ENCODE measurements around the gene REEP2.

Gene REEP2

GRCh38 chr5:138495351-138495750 is 56.5 kb downstream of the REEP2 start:
- H3K27ac ChIP-seq: no peak overlapping the region
- no peaks in the 10 kb centered on the region for H3K36me3 ChIP-seq (ENCODE audit: insufficient read depth)
- H2AFZ ChIP-seq (ENCODE audit: low read depth): no peak overlapping the region
- H3K27me3 ChIP-seq (ENCODE audit: insufficient read depth, low read depth): peaks cover 12% of the 10 kb centered on the region
- H3K4me2 ChIP-seq: no peak overlapping the region
- H3K4me3 ChIP-seq (IDR thresholded peaks at IDR 0.05; ENCODE audit: insufficient read depth, low read depth, low read length): no peak overlapping the region
- H3K4me1 ChIP-seq (ENCODE audit: low read depth, poor library complexity, severe bottlenecking): peaks cover 8% of the 10 kb centered on the region
- no peak overlapping the region for H3K9ac ChIP-seq
- TF ChIP-seq, protein P1, sequence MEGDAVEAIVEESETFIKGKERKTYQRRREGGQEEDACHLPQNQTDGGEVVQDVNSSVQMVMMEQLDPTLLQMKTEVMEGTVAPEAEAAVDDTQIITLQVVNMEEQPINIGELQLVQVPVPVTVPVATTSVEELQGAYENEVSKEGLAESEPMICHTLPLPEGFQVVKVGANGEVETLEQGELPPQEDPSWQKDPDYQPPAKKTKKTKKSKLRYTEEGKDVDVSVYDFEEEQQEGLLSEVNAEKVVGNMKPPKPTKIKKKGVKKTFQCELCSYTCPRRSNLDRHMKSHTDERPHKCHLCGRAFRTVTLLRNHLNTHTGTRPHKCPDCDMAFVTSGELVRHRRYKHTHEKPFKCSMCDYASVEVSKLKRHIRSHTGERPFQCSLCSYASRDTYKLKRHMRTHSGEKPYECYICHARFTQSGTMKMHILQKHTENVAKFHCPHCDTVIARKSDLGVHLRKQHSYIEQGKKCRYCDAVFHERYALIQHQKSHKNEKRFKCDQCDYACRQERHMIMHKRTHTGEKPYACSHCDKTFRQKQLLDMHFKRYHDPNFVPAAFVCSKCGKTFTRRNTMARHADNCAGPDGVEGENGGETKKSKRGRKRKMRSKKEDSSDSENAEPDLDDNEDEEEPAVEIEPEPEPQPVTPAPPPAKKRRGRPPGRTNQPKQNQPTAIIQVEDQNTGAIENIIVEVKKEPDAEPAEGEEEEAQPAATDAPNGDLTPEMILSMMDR (conservative IDR thresholded peaks at IDR 0.05; ENCODE audit: low read depth, low read length): no peak
- H3K79me2 ChIP-seq (ENCODE audit: insufficient read depth, low read depth): no peaks in the 10 kb centered on the region
- H4K20me1 ChIP-seq (ENCODE audit: insufficient read depth): no peaks in the 10 kb centered on the region
